Choroid plexus epithelial cell (primary cell): ENCODE measurements around the gene ZNRF1.
"Not testable (repeated sequence)": the region's sequence is repeated elsewhere in the genome, so short reads cannot be mapped to it uniquely, and the experiment has no call there.

Experiments used
- DNase-seq: peaks from one replicate; pipeline ENCODE4 v3.0.0-alpha.2; 2010; ENCODE audit warnings: low read depth
- H3K4me3 ChIP-seq: 2 replicates; pipeline ENCODE4 v1.5.1; 2011; ENCODE audit warnings: low read depth, mild to moderate bottlenecking, control low read depth, low read length, moderate library complexity
- TF ChIP-seq, protein P1 (sequence below): conservative IDR thresholded peaks from 2 replicates; pipeline ENCODE4 v1.5.1; 2011; ENCODE audit warnings: low read depth, mild to moderate bottlenecking, control low read depth, inconsistent platforms, low read length, moderate library complexity

The ZNRF1 gene

GRCh38 chr16:75086688-75087374 is 88.0 kb downstream of the ZNRF1 start:
- DNase-seq = no peak
- H3K4me3 ChIP-seq = no peak overlapping the region
- TF ChIP-seq, protein P1, sequence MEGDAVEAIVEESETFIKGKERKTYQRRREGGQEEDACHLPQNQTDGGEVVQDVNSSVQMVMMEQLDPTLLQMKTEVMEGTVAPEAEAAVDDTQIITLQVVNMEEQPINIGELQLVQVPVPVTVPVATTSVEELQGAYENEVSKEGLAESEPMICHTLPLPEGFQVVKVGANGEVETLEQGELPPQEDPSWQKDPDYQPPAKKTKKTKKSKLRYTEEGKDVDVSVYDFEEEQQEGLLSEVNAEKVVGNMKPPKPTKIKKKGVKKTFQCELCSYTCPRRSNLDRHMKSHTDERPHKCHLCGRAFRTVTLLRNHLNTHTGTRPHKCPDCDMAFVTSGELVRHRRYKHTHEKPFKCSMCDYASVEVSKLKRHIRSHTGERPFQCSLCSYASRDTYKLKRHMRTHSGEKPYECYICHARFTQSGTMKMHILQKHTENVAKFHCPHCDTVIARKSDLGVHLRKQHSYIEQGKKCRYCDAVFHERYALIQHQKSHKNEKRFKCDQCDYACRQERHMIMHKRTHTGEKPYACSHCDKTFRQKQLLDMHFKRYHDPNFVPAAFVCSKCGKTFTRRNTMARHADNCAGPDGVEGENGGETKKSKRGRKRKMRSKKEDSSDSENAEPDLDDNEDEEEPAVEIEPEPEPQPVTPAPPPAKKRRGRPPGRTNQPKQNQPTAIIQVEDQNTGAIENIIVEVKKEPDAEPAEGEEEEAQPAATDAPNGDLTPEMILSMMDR = no peak

- TF ChIP-seq, protein P1 = no peak
- no peak overlapping the region for H3K4me3 ChIP-seq
- DNase-seq = peak; percentile 83
Measured at GRCh38 chr16:75087375-75087979, 88.7 kb downstream of the ZNRF1 start.

GRCh38 chr16:75088216-75088615 is 89.4 kb downstream of the ZNRF1 start:
- no peak overlapping the region for H3K4me3 ChIP-seq
- TF ChIP-seq, protein P1 = no peak
- DNase-seq = no peak

- H3K4me3 ChIP-seq = no peak overlapping the region
- TF ChIP-seq, protein P1 = no peak
- DNase-seq = no peak
Measured at GRCh38 chr16:75088934-75089333, 90.1 kb downstream of the ZNRF1 start.

DNA sequence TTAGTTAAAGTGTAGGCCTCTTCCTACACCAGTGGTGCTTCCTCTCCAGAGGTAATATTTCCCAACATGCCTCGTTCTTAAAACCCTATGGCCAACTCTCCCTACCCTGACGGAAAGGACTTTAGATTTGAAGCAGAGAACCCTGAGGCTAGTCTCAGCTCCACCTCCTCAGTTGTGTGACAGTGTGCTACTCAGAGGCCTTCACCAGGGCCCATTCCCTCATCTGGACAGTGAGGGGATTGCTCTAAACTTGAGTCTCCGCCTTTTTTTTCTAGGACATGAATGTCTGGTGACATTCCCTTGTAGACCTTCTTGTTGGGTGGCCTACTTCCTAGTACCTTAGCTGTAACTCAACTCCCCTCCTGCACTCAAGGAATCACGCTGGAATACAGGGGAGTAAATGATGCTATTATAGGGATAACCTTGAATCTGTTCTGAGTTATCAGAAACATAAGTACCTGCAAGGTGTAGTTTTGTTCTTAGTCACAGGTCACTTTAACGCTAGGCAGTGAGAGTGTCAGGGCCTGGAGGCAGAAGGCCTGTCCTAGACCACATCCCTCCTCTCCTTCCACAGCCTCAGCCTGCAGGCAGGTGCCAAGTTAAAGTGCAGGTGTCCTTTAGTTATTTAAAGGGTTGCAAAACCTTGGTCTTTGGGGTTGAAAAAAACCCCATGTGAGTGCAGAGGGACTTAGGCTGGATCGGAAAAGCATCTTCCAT is 90.8 kb downstream of the ZNRF1 start:
- TF ChIP-seq, protein P1 = no peak
- H3K4me3 ChIP-seq = no peak overlapping the region
- no peak for DNase-seq

- DNase-seq = not testable (repeated sequence)
Measured at GRCh38 chr16:75090899-75091298, 92.1 kb downstream of the ZNRF1 start.

DNA sequence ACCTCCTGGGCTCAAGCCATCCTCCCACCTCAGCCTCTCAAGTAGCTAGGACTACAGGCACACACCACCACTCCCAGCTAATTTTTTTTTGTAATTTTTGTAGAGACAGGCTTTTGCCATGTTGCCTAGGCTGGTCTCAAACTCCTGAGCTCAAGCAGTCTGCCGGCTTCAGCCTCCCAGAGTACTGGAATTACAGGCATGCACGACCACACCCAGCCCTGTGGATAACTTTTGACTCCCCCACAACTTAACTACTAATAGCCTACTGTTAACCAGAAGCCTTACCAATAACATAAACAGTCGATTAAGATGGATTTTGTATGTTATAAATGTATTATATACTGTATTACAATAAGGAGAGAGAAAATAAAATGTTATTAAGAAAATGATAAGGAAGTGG is 92.8 kb downstream of the ZNRF1 start:
- H3K4me3 ChIP-seq, DNase-seq: not testable (repeated sequence)

More at GRCh38 chr16:75090899-75091298, 92.1 kb downstream of the ZNRF1 start:
- not testable (repeated sequence) for H3K4me3 ChIP-seq

DNA sequence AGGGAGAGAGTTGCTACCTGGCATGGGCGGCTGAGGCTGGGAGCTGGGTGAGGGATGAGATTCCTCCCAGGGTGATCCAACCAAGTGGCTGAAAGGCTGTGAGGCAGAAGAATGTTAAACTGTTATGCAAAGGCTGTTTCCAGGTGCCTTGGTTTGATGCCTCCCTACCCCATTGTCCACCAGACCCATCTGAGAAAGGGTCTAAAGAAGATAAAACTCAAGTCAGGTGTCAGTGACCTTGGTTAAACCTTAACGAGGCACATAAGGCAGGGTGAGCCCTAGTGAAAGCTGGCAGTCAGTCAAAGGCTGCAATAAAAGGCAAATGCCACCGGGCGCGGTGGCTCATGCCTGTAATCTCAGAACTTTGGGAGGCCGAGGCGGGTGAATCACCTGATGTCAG is 94.0 kb downstream of the ZNRF1 start:
- H3K4me3 ChIP-seq = no peak overlapping the region
- TF ChIP-seq, protein P1 = no peak
- DNase-seq = no peak
